Ectodermal cell (in vitro differentiated cells): ENCODE results near the gene ERVMER34-1. TPM values are rescaled to one million over a fixed set of nuclear protein-coding genes. Genes with fewer than 3 reads are reported as not detected.

ENCODE experiments used
- H3K27ac ChIP-seq: 2 replicates; pipeline ENCODE4 v1.7.0; 2013; ENCODE audit warnings: mild to moderate bottlenecking, low read depth, low read length; ENCODE audit not compliant: insufficient read depth, poor library complexity, severe bottlenecking
- H3K27me3 ChIP-seq: 2 replicates; pipeline ENCODE4 v1.7.0; 2013; ENCODE audit warnings: mild to moderate bottlenecking, low read length; ENCODE audit not compliant: insufficient read depth, control insufficient read depth, poor library complexity, severe bottlenecking
- H3K36me3 ChIP-seq: one replicate; pipeline ENCODE4 v1.7.0; 2013; ENCODE audit warnings: low read length; ENCODE audit not compliant: control insufficient read depth, insufficient read depth
- H3K4me1 ChIP-seq: one replicate; pipeline ENCODE4 v1.7.0; 2013; ENCODE audit warnings: low read length; ENCODE audit not compliant: control insufficient read depth, insufficient read depth
- H3K4me3 ChIP-seq: 2 replicates; pipeline ENCODE4 v1.7.0; 2013; ENCODE audit warnings: low read depth, low read length, control low read depth; ENCODE audit not compliant: insufficient read depth
- H3K9me3 ChIP-seq: 2 replicates; pipeline ENCODE4 v1.7.0; 2013; ENCODE audit warnings: mild to moderate bottlenecking, low read length, moderate library complexity; ENCODE audit not compliant: control insufficient read depth
- WGBS, 2 experiments: methylation state at CpG; one replicate each; pipeline ENCODE4 v1.1.7; 2013; ENCODE audit warnings: missing lambda C conversion rate in 2 of 2; 5-methylcytosine and 5-hydroxymethylcytosine counted together
- polyA plus RNA-seq, 4 experiments: library from polyadenylated mRNA; stranded (reverse); fragments of 50-300 nt; gene quantifications; one replicate each; pipeline ENCODE4 v1.2.3, GENCODE V29; 2013

ERVMER34-1 gene
- 5.2 TPM for polyA plus RNA-seq (2013, experiment 1 of 4)
- 5.5 TPM for polyA plus RNA-seq (2013, experiment 2 of 4)
- 4.8 TPM for polyA plus RNA-seq (2013, experiment 3 of 4)
- polyA plus RNA-seq (2013, experiment 4 of 4) = 4.3 TPM

GRCh38 chr4:52750819-52751486, at the start of gene ERVMER34-1:
TSS of gene ERVMER34-1 (minus strand) at chr4:52751425. CDS start at chr4:52745520, 5,905 bp downstream.
- peaks cover 32% of the 10 kb centered on the region for H3K27me3 ChIP-seq
- H3K9me3 ChIP-seq = no peaks in the 10 kb centered on the region
- H3K4me1 ChIP-seq = no peaks in the 10 kb centered on the region
- peak within 1 kb of the TSS; percentile 39 for H3K4me3 ChIP-seq
- 8 to 9% methylated on average over 61 of the region's 61 CpGs for WGBS, 2 experiments
- H3K27ac ChIP-seq = no peak within 1 kb of the TSS
- no peaks in the 10 kb centered on the region for H3K36me3 ChIP-seq

- 92 to 96% methylated on average over 2 of the region's 2 CpGs for WGBS, 2 experiments
- no peak overlapping the region for H3K4me3 ChIP-seq
- H3K36me3 ChIP-seq = no peaks in the 10 kb centered on the region
- peaks cover 3% of the 10 kb centered on the region for H3K4me1 ChIP-seq
- no peaks in the 10 kb centered on the region for H3K27me3 ChIP-seq
- H3K9me3 ChIP-seq = no peaks in the 10 kb centered on the region
- no peak overlapping the region for H3K27ac ChIP-seq
These were observed 48.6 kb upstream of the ERVMER34-1 start for GRCh38 chr4:52799813-52800212.

- Histone ChIP-seq H3K27me3 (no peaks in the 10 kb centered on the region), H3K4me1 (no peaks in the 10 kb centered on the region), H3K27ac (no peak overlapping the region), H3K9me3 (no peaks in the 10 kb centered on the region), H3K4me3 (no peak overlapping the region), H3K36me3 (no peaks in the 10 kb centered on the region)
These were observed 44.3 kb upstream of the ERVMER34-1 start for GRCh38 chr4:52795533-52795932.

GRCh38 chr4:52791936-52792335, 40.7 kb upstream of the ERVMER34-1 start:
- Histone ChIP-seq H3K4me1 (no peaks in the 10 kb centered on the region), H3K27ac (no peak overlapping the region), H3K9me3 (no peaks in the 10 kb centered on the region), H3K4me3 (no peak overlapping the region), H3K27me3 (no peaks in the 10 kb centered on the region), H3K36me3 (no peaks in the 10 kb centered on the region)
- 94 to 97% methylated on average over 5 of the region's 5 CpGs for WGBS, 2 experiments

DNA sequence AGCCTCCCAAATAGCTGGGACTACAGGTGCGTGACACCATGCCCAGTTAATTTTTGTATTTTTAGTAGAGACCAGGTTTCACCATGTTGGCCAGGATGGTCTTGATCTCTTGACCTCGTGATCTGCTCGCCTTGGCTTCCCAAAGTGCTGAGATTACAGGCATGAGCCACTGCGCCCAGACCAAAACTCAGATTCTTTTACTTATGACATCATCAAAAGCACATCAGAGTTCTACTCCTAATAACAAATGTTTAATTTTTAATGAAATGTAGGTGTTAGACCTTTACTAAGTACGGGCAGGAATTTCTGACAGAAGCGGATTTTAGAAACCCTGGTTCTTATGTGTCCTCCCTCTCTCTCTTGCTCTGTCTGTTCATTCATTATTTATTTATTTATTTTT, 38.5 kb upstream of the ERVMER34-1 start:
- 88 to 98% methylated on average over 5 to 6 of the region's 6 CpGs for WGBS, 2 experiments
- Histone ChIP-seq H3K27ac (no peak overlapping the region), H3K4me3 (no peak overlapping the region), H3K27me3 (no peaks in the 10 kb centered on the region), H3K9me3 (no peaks in the 10 kb centered on the region), H3K4me1 (no peaks in the 10 kb centered on the region), H3K36me3 (no peaks in the 10 kb centered on the region)

GRCh38 chr4:52788806-52789205, 37.6 kb upstream of the ERVMER34-1 start:
- H3K9me3 ChIP-seq = no peaks in the 10 kb centered on the region
- H3K4me1 ChIP-seq = no peaks in the 10 kb centered on the region
- H3K27me3 ChIP-seq = no peaks in the 10 kb centered on the region
- 92 to 94% methylated on average over 6 of the region's 6 CpGs for WGBS, 2 experiments
- H3K27ac ChIP-seq = no peak overlapping the region
- H3K36me3 ChIP-seq = no peaks in the 10 kb centered on the region
- no peak overlapping the region for H3K4me3 ChIP-seq

GRCh38 chr4:52783069-52783468, 31.8 kb upstream of the ERVMER34-1 start:
- Histone ChIP-seq H3K27me3 (no peaks in the 10 kb centered on the region), H3K36me3 (no peaks in the 10 kb centered on the region), H3K4me3 (no peak overlapping the region), H3K9me3 (no peaks in the 10 kb centered on the region), H3K4me1 (no peaks in the 10 kb centered on the region), H3K27ac (no peak overlapping the region)
- 89 to 91% methylated on average over 4 of the region's 4 CpGs for WGBS, 2 experiments

DNA sequence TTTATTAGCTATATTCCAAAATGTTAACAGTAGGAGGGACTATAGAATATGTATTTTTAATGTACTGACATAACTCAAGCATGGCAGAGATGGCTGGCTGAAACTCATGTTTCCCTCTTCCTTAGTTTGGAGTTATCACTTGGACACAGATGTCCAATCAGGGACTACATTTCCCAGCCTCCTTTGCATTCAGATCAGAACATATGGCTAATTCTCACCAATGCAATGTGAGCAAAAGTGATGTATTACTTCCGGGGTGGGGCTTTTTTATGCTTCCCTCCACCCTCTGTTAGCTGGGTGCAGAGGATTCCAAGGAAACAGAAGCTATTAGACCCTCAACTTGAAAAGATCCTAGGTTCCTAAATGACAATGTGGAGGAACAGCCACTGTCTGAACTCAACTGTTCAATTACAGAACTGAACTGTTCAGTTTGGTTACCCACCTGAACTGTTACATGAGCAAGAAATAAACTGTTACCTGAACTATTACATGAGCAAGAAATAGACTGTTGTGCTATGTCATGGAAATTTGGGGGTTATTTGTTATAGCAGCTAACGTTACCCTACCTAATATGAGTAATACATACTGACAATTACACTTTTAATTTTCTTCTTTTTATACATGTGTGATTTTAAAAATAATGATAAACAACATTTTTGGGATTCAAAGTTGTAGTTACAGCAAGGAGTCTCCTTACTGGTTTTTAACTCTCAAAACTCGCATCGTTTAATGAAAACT, 29.6 kb upstream of the ERVMER34-1 start:
- Histone ChIP-seq H3K4me1 (no peaks in the 10 kb centered on the region), H3K4me3 (no peak overlapping the region), H3K27ac (no peak overlapping the region), H3K9me3 (no peaks in the 10 kb centered on the region), H3K36me3 (no peaks in the 10 kb centered on the region), H3K27me3 (no peaks in the 10 kb centered on the region)
- WGBS, 2 experiments = 83 to 100% methylated on average over 3 of the region's 4 CpGs

DNA sequence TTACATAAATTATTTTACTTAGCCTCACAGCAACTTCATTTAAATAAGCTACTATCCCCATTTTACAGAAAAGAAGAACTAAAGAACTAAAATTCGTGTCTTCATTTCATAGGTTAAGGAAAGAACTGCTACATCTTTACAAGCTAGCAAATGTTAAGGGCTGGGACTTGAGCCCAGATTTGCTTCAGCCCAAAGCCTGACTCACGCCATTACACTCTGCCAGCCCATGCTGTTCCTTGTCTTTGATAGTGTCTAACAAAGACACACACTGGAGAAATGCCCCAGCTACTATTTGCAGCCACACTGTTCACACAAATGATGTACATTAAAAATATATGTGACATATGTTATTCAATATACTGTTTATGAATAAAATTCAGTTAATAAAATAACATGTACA, 29.0 kb upstream of the ERVMER34-1 start:
- Histone ChIP-seq H3K4me1 (no peaks in the 10 kb centered on the region), H3K27me3 (no peaks in the 10 kb centered on the region), H3K27ac (no peak overlapping the region), H3K4me3 (no peak overlapping the region), H3K9me3 (no peaks in the 10 kb centered on the region), H3K36me3 (no peaks in the 10 kb centered on the region)
- 89 to 91% methylated on average over 2 of the region's 2 CpGs for WGBS, 2 experiments

DNA sequence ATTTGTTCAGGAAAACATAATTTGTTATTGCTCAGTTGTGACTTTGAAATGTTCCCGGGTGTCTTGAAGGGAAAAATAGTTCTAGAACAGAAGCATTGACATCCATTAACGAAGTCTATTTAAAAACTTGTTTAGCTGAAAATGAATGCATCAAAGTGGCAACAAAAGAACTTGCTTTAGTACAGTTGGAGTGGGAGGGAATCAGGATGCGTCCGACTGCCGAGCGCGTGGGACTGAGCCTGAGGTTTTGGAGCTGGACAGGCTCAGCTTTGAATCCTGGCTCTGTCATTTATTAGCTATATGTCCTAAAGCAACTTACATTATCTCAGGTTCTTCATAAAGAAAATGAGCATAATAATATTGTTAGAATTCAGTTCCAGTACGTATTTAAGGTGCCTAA, 9.0 kb upstream of the ERVMER34-1 start:
- WGBS, 2 experiments = 97% methylated on average over 8 of the region's 8 CpGs
- H3K27ac ChIP-seq = no peak overlapping the region
- no peaks in the 10 kb centered on the region for H3K27me3 ChIP-seq
- no peaks in the 10 kb centered on the region for H3K36me3 ChIP-seq
- H3K4me3 ChIP-seq = no peak overlapping the region
- H3K9me3 ChIP-seq = no peaks in the 10 kb centered on the region
- H3K4me1 ChIP-seq = no peaks in the 10 kb centered on the region
